ENCODE measurements around the gene FBXO48.

The FBXO48 gene

GRCh38 chr2:68425503-68425902 lies 41.6 kb downstream of the FBXO48 start:
- TF ChIP-seq, protein P1, sequence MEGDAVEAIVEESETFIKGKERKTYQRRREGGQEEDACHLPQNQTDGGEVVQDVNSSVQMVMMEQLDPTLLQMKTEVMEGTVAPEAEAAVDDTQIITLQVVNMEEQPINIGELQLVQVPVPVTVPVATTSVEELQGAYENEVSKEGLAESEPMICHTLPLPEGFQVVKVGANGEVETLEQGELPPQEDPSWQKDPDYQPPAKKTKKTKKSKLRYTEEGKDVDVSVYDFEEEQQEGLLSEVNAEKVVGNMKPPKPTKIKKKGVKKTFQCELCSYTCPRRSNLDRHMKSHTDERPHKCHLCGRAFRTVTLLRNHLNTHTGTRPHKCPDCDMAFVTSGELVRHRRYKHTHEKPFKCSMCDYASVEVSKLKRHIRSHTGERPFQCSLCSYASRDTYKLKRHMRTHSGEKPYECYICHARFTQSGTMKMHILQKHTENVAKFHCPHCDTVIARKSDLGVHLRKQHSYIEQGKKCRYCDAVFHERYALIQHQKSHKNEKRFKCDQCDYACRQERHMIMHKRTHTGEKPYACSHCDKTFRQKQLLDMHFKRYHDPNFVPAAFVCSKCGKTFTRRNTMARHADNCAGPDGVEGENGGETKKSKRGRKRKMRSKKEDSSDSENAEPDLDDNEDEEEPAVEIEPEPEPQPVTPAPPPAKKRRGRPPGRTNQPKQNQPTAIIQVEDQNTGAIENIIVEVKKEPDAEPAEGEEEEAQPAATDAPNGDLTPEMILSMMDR (IDR thresholded peaks at IDR 0.05; ENCODE audit: low read depth, low read length, missing control alignments), result no peak
- no peak for DNase-seq (ENCODE audit: low read depth)
- no peak overlapping the region for H3K4me3 ChIP-seq (ENCODE audit: low read depth, low read length)

DNA sequence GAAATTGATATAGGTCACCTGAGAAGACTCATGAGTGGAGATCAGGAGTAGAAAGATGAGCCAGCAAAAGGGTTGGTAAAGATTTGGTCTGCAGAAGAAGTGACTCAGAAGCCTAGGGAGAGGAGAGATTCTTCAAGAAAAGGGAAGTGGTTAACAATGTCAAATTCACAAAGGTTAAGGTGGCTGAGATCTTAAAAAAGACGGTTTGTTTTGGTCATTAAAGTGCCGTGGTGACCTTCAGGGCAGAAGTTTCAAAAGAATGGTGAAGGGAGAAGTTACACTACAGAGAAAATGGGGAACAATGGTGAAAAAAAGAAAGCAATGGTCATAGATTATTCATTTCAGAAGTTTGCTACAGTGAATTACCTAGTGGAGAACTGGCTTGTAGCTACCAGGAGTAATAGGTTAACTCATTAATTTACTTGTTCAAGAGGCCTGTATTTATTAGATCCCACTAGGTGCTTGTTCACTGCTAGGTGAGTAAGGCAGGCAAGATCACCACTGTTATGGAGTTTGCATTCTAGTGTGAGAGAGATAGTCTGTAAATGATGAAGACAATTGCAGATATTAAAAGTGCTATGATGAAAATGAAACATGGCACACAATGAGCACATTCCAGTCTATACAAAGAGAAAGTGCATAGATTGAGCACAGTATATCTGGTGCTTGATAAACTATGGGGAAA lies 43.0 kb downstream of the FBXO48 start:
- no peak overlapping the region; the same call in 1 of the 2 replicates for H3K4me3 ChIP-seq (ENCODE audit: low read depth, low read length)

GRCh38 chr2:68420254-68420910 lies 46.7 kb downstream of the FBXO48 start:
- TF ChIP-seq, protein P1 (IDR thresholded peaks at IDR 0.05; ENCODE audit: low read depth, low read length, missing control alignments), result no peak
- H3K4me3 ChIP-seq (ENCODE audit: low read depth, low read length), result no peak overlapping the region
- no peak for DNase-seq (ENCODE audit: low read depth)

More for the DNA sequence above, 43.0 kb downstream of the FBXO48 start:
- TF ChIP-seq, protein P1 (IDR thresholded peaks at IDR 0.05; ENCODE audit: low read depth, low read length, missing control alignments), result no peak
- peak; percentile 89 for DNase-seq (ENCODE audit: low read depth)

DNA sequence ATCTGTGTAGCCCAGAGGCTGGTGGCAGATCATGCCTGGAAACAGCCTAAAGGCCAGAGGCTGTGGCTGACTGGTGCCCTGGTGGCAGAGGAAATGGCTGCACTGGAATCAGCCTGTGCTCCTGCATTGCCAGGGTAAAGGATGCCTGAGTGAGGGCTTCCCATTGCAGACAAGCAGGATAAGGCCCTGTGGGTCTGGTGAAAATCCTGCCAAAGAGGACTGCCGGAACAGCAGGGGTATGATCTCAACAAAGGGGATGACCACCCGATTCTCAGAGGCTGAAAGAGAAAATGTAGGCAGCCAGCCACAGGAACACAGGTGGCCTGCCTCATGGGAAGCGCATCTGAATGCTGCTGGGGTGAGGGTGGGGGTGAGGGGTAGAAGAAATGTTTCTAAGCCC lies 48.2 kb downstream of the FBXO48 start:
- no peak for DNase-seq (ENCODE audit: low read depth)
- TF ChIP-seq, protein P1 (IDR thresholded peaks at IDR 0.05; ENCODE audit: low read depth, low read length, missing control alignments), result peak; percentile 33
- no peak overlapping the region for H3K4me3 ChIP-seq (ENCODE audit: low read depth, low read length)

GRCh38 chr2:68418419-68418818 lies 48.7 kb downstream of the FBXO48 start:
- TF ChIP-seq, protein P1 (IDR thresholded peaks at IDR 0.05; ENCODE audit: low read depth, low read length, missing control alignments), result no peak
- no peak for DNase-seq (ENCODE audit: low read depth)
- H3K4me3 ChIP-seq (ENCODE audit: low read depth, low read length), result no peak overlapping the region

DNA sequence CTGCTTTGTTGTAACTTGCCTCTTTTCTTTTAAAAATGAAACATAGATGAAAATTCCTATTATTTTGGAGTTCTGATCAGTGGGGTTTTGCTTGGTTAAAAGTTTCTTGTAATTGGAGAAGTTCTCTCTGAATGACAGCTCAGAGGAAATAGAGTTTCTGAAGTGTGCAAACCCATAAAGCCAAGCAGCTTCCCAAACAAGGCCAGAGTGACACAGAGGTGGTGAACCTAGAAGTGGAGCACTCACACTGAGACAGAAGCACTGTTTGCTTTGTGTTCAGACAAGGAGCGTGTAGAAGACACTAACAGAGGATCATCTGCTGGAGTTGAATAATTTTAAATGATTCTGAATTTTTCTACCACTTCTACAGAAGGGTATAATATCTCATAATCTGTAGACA lies 49.2 kb downstream of the FBXO48 start:
- H3K4me3 ChIP-seq (ENCODE audit: low read depth, low read length), result no peak overlapping the region
- DNase-seq (ENCODE audit: low read depth), result no peak
- TF ChIP-seq, protein P1 (IDR thresholded peaks at IDR 0.05; ENCODE audit: low read depth, low read length, missing control alignments), result no peak
